Measurements from ENCODE around the gene SPACA5. TPM values are rescaled to one million over a fixed set of nuclear protein-coding genes. Genes with fewer than 3 reads are reported as not detected.
"Not testable (repeated sequence)": the region's sequence is repeated elsewhere in the genome, so short reads cannot be mapped to it uniquely, and the experiment has no call there.

Gene SPACA5
- polyA plus RNA-seq, 1 donor from 2014 or later = not detected

GRCh38 chrX:48003367-48003757, 3.4 kb upstream of the SPACA5 start:
- Mint-ChIP-seq H3K27ac (peak overlapping the region; percentile 92 to 100 (median 99)), H3K36me3 (peaks cover 4% of the 10 kb centered on the region), H3K4me1 (peaks cover 5 to 17% (median 13%) of the 10 kb centered on the region in 3 donors), H3K9me3 (peaks cover 0 to 4% (median 0%) of the 10 kb centered on the region in 3 donors), H3K4me3 (peak overlapping the region; percentile 91 to 100 (median 96)), H3K27me3 (no peaks in the 10 kb centered on the region)

DNA sequence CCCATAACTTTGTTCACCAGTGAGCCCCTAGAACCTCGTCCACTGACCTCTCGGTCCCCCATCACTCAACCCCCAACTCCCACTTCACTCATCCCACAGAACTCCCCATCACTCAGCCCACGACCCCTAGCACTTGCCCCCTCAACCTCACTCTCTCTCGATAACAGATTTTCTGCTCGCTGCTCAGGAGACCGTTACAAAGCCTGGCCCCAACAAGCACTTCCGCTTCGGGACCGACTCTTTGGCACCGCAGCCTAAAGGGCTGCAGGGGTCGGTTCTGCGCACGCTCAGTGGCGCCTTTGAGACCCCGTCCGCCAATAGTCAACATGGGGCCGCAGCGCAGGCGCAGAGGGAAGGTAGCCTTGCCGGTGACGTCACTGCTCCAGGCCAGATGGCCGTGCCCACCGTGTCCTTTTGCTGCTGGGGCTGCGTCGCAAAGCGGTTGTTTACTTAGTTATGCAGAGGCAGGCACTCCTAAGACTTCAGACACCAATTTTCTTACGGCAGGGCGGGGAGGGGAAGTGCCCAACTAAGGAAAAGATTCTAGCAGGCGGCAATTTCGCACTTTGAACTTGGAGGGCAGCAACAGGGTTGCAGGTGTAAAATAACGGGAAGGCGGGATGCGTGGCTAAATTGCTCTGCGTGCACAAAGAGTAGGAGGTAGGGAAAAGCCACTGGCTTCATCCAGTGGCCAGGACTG, 2.9 kb upstream of the SPACA5 start, which contains the start of gene ZNF182:
Gene ZNF182, minus strand, starts transcription at position 232 of the 700 bp plus-strand sequence. CDS start 1,380 bp downstream, outside the sequence.
- no peaks in the 10 kb centered on the region for H3K27me3 Mint-ChIP-seq

GRCh38 chrX:48009445-48009960, 2.7 kb downstream of the SPACA5 start:
- H3K27me3 Mint-ChIP-seq, H3K4me3 Mint-ChIP-seq, H3K4me1 Mint-ChIP-seq, H3K9me3 Mint-ChIP-seq, H3K36me3 Mint-ChIP-seq, H3K27ac Mint-ChIP-seq: not testable (repeated sequence)

More for the DNA sequence above, 2.9 kb upstream of the SPACA5 start, which contains the start of gene ZNF182:
- Mint-ChIP-seq H3K36me3 (peaks cover 4% of the 10 kb centered on the region), H3K4me3 (peak within 1 kb of the TSS; percentile 91 to 100 (median 96)), H3K4me1 (peaks cover 5 to 17% (median 13%) of the 10 kb centered on the region in 3 donors), H3K27ac (peak within 1 kb of the TSS; percentile 92 to 100 (median 99)), H3K9me3 (peaks cover 0 to 4% (median 0%) of the 10 kb centered on the region in 3 donors)

DNA sequence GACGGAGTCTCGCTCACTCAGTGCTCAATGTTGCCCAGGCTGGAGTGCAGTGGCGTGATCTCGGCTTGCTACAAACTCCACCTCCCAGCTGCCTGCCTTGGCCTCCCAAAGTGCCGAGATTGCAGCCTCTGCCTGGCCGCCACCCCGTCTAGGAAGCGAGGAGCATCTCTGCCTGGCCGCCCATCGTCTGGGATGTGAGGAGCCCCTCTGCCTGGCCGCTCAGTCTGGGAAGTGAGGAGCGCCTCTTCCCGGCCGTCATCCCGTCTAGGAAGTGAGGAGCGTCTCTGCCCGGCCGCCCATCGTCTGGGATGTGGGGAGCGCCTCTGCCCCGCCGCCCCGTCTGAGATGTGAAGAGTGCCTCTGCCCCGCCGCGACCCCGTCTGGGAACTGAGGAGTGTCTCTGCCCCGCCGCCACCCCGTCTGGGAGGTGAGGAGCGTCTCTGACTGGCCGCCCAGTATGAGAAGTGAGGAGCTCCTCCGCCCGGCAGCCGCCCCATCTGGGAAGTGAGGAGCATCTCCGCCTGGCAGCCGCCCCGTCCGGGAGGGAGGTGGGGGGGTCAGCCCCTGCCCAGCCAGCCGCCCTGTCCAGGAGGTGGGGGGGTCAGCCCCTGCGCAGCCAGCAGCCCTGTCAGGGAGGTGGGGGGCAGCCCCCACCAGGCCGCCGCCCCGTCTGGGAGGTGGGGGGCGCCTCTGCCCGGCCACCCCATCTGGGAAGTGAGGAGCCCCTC, 10.0 kb downstream of the SPACA5 start:
- not testable (repeated sequence) for H3K36me3 Mint-ChIP-seq, H3K4me3 Mint-ChIP-seq, H3K4me1 Mint-ChIP-seq, H3K9me3 Mint-ChIP-seq, H3K27me3 Mint-ChIP-seq, H3K27ac Mint-ChIP-seq

GRCh38 chrX:48019892-48020291, 13.1 kb downstream of the SPACA5 start:
- H3K4me1 Mint-ChIP-seq, H3K4me3 Mint-ChIP-seq, H3K36me3 Mint-ChIP-seq, H3K27ac Mint-ChIP-seq, H3K27me3 Mint-ChIP-seq, H3K9me3 Mint-ChIP-seq: not testable (repeated sequence)

DNA sequence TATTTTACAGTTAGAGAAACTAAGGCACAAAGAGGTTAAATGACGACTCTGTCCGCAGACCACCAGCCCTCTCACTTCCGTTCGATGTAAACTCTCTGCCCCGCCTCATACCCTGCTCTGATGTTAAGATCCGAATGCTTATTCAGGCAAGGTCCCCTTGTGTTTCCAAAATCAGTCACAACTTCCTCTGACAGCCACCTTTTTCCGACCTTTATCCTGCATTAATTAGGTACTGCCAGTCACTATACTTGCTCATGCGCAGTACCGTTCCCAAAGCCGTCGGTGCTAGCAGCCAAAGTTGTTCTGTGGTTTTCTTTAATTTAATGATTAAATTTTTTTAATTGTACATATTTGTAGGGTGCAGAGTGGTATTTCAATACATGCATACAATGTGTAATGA, 13.7 kb downstream of the SPACA5 start:
- H3K36me3 Mint-ChIP-seq, H3K27me3 Mint-ChIP-seq, H3K4me1 Mint-ChIP-seq, H3K9me3 Mint-ChIP-seq: not testable (repeated sequence)
- Mint-ChIP-seq H3K4me3 (peak overlapping the region; percentile 77 to 96 (median 90)), H3K27ac (peak overlapping the region in 2 of 3 donors; percentile 80 to 99)

DNA sequence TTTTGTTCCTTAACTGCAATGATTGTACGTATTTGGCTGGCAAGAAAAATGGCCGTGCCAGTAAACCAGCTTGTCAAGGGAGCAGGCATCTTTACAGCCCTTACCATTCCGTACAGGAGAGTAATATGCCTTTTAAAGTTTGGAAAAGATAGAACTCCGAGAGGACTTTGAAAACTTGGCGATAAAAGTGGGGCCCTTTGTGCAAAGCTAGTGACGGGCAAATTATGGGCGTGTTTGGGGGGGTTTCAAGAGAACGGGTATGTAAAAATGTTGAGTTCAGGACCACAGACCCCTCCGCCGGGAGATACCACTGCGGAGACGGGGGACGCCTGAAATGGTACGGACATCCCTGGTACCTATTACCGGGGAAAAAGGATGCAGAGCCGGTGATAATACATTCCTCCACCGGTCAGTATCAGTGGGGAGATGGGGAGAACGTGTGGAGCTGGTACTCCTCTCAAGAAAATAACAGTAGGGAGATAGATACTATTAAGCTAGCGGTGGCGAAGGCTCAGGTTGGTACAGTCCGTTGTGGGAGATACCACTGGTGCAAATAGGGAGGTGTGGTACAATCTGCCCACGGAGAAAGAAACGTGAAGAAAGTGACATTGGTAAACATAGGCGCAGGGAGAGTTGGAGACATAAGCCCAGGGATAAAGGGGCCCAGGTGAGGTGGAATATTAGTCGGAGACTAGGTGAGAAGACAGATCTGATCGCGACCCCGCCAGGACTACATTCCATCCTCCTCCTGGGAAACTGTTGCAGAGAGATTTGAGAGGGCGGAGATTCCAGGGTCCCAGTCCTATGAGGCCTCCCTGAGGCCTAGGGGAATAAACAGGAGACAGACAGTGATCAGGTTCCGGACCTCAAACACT, 14.5 kb downstream of the SPACA5 start:
- H3K4me1 Mint-ChIP-seq = peaks cover 4 to 6% (median 6%) of the 10 kb centered on the region in 3 donors
- H3K27me3 Mint-ChIP-seq = peaks cover 1% of the 10 kb centered on the region

DNA sequence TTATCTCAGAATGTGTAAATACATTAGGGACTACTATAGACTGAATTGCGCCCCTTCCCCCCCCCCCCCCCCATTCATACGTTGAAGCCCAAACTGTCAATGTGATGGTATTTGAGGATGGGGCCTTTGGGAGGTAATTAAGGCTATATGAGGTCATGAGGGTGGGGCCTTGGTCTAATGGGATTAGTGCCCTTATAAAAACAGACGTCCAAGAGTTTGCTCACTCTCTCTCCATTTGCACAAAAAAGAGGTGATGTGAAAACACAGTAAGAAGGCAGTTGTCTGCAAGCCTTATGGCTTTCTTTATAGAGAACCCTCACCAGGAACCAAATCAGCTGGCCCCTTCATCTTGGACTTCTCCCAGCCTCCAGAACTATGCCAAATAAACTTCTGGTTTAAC, 15.3 kb downstream of the SPACA5 start:
- Mint-ChIP-seq H3K27ac (no peak overlapping the region), H3K9me3 (peaks cover 0 to 2% (median 0%) of the 10 kb centered on the region in 3 donors), H3K27me3 (peaks cover 1% of the 10 kb centered on the region), H3K4me1 (peaks cover 6 to 10% (median 6%) of the 10 kb centered on the region in 3 donors), H3K4me3 (peak overlapping the region in 1 of 4 donors; percentile 94), H3K36me3 (no peaks in the 10 kb centered on the region)

More for the DNA sequence above, 14.5 kb downstream of the SPACA5 start:
- Mint-ChIP-seq H3K36me3 (no peaks in the 10 kb centered on the region), H3K4me3 (peak overlapping the region; percentile 90 to 99 (median 95)), H3K9me3 (peaks cover 0 to 2% (median 0%) of the 10 kb centered on the region in 3 donors), H3K27ac (peak overlapping the region; percentile 80 to 99 (median 97))

DNA sequence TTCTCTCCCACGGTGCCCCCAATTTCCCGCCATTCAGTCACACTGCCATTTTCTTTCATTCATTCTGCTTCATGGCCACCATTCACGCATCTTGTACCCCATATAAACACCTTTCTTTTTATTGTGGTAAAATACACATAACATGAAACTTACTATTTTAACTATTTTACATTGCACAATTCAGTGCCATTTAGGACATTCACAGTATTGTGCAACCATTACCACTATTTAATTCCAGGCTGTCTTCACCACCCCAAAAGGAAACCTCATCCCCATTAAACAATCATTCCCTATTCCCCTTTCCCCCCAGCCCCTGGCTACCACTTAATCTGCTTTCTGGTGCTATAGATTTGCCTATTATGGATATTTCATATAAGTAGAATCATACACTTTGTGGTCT, 15.9 kb downstream of the SPACA5 start:
- Mint-ChIP-seq H3K4me1 (peaks cover 6 to 10% (median 6%) of the 10 kb centered on the region in 3 donors), H3K27me3 (peaks cover 1% of the 10 kb centered on the region), H3K9me3 (peaks cover 0 to 2% (median 0%) of the 10 kb centered on the region in 3 donors), H3K27ac (peak overlapping the region in 1 of 3 donors; percentile 18), H3K36me3 (no peaks in the 10 kb centered on the region), H3K4me3 (peak overlapping the region in 2 of 4 donors; percentile 37 to 66)

DNA sequence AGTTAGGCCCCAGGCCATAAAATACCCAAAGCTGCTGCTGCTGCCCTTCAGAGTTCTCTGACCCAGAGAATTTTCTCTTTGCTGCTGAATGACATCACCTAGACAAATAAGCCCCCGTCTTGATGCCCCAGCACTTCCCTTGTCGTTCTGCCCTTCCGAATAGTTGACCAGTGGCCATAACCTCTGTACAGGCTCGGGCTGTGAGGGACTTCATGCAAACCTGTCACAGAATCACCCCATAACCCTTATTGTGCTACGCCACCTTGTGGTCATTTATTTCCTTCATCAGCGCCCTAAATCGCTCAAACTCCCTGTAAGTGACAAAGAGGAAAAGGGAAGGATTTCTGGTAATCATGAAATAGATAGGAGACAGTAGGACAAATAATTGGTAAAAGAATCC, 18.8 kb downstream of the SPACA5 start:
- Mint-ChIP-seq H3K36me3 (no peaks in the 10 kb centered on the region), H3K9me3 (peaks cover 0 to 2% (median 0%) of the 10 kb centered on the region in 3 donors), H3K27me3 (peaks cover 1% of the 10 kb centered on the region), H3K4me1 (peaks cover 6 to 10% (median 6%) of the 10 kb centered on the region in 3 donors), H3K4me3 (peak overlapping the region in 1 of 4 donors; percentile 3), H3K27ac (peak overlapping the region in 1 of 3 donors; percentile 13)

GRCh38 chrX:48027545-48027944, 20.8 kb downstream of the SPACA5 start:
- H3K27ac Mint-ChIP-seq, H3K36me3 Mint-ChIP-seq, H3K27me3 Mint-ChIP-seq, H3K4me1 Mint-ChIP-seq, H3K9me3 Mint-ChIP-seq, H3K4me3 Mint-ChIP-seq: not testable (repeated sequence)

GRCh38 chrX:48028091-48028490, 21.3 kb downstream of the SPACA5 start:
- no peak overlapping the region for H3K27ac Mint-ChIP-seq
- peaks cover 0 to 7% (median 5%) of the 10 kb centered on the region in 3 donors for H3K4me1 Mint-ChIP-seq
- H3K9me3 Mint-ChIP-seq = no peaks in the 10 kb centered on the region
- no peak overlapping the region for H3K4me3 Mint-ChIP-seq
- H3K27me3 Mint-ChIP-seq = peaks cover 1% of the 10 kb centered on the region
- H3K36me3 Mint-ChIP-seq = no peaks in the 10 kb centered on the region

DNA sequence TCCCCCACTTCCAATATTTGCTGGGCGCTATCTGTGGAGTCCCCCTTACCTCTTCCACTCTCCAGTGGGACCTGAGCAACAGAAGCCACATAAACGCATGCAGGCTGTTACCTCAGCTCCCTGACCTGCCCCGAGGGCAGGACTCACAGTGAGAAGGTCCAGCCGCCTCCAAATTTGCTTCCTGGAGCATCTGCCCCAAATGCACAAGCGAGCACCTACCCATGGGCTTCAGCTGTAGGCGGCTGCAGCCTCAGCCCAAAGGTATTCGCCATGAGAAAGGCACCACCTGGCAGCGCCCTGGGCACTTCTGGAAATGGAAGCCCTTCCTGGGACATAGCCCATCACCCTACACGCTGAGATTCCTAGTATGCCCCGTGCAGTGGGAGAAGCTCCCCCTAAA, 23.4 kb downstream of the SPACA5 start:
- Mint-ChIP-seq H3K9me3 (no peaks in the 10 kb centered on the region), H3K27me3 (peaks cover 1% of the 10 kb centered on the region), H3K4me3 (no peak overlapping the region), H3K36me3 (no peaks in the 10 kb centered on the region), H3K27ac (no peak overlapping the region), H3K4me1 (peaks cover 0 to 7% (median 5%) of the 10 kb centered on the region in 3 donors)

GRCh38 chrX:48030641-48031173, 23.9 kb downstream of the SPACA5 start:
- not testable (repeated sequence) for H3K27ac Mint-ChIP-seq, H3K27me3 Mint-ChIP-seq, H3K9me3 Mint-ChIP-seq, H3K4me3 Mint-ChIP-seq, H3K36me3 Mint-ChIP-seq, H3K4me1 Mint-ChIP-seq

Data from IgD-negative memory B cell (primary cell).